HEK293 (cell line): ENCODE data around the gene KRT6A.

Experiments
- CTCF ChIP-seq: fragments of 450-650 bp; formaldehyde crosslinking; IDR thresholded peaks from 2 replicates; pipeline ENCODE4 v1.5.1; 2016; ENCODE audit warnings: missing biosample characterization, missing genetic modification characterization
- TCF7L2 ChIP-seq: IDR thresholded peaks from 2 replicates; pipeline ENCODE4 v1.6.1; 2011; ENCODE audit warnings: low read depth, mild to moderate bottlenecking, inconsistent platforms, low read length, moderate library complexity, borderline replicate concordance
- ZFP37 ChIP-seq: fragments of 450-650 bp; formaldehyde crosslinking; IDR thresholded peaks from 2 replicates; pipeline ENCODE4 v1.5.1; 2016; ENCODE audit warnings: missing biosample characterization, missing genetic modification characterization
- ZNF132 ChIP-seq: fragments of 450-650 bp; formaldehyde crosslinking; IDR thresholded peaks from 2 replicates; pipeline ENCODE4 v1.5.1; 2017; ENCODE audit warnings: missing biosample characterization, missing genetic modification characterization, borderline replicate concordance
- ZNF174 ChIP-seq: fragments of 450-650 bp; formaldehyde crosslinking; IDR thresholded peaks from 2 replicates; pipeline ENCODE4 v1.5.0; 2017; ENCODE audit warnings: missing biosample characterization, mild to moderate bottlenecking, missing genetic modification characterization
- ZNF24 ChIP-seq: fragments of 450-650 bp; formaldehyde crosslinking; IDR thresholded peaks from 2 replicates; pipeline ENCODE4 v1.5.1; 2016; ENCODE audit warnings: missing biosample characterization, missing genetic modification characterization
- ZNF658 ChIP-seq: fragments of 450-650 bp; formaldehyde crosslinking; IDR thresholded peaks from 2 replicates; pipeline ENCODE4; 2016; ENCODE audit warnings: missing biosample characterization, missing genetic modification characterization
- ZNF660 ChIP-seq: fragments of 450-650 bp; IDR thresholded peaks from 2 replicates; pipeline ENCODE4 v1.5.1; 2018; ENCODE audit warnings: missing biosample characterization, mild to moderate bottlenecking, missing genetic modification characterization
- ZNF777 ChIP-seq: fragments of 450-650 bp; formaldehyde crosslinking; IDR thresholded peaks from 2 replicates; pipeline ENCODE4 v1.5.1; 2017; ENCODE audit warnings: missing biosample characterization, missing genetic modification characterization, borderline replicate concordance
- TF ChIP-seq, protein P1 (sequence below): fragments of 450-650 bp; formaldehyde crosslinking; IDR thresholded peaks from 2 replicates; pipeline ENCODE4 v1.5.1; 2016; ENCODE audit warnings: missing biosample characterization, missing genetic modification characterization

GRCh38 chr12:52499806-52500560 lies 6.9 kb upstream of the KRT6A start:
- TF ChIP-seq, protein P1, sequence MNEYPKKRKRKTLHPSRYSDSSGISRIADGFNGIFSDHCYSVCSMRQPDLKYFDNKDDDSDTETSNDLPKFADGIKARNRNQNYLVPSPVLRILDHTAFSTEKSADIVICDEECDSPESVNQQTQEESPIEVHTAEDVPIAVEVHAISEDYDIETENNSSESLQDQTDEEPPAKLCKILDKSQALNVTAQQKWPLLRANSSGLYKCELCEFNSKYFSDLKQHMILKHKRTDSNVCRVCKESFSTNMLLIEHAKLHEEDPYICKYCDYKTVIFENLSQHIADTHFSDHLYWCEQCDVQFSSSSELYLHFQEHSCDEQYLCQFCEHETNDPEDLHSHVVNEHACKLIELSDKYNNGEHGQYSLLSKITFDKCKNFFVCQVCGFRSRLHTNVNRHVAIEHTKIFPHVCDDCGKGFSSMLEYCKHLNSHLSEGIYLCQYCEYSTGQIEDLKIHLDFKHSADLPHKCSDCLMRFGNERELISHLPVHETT (tag by site-specific recombination): no peak
- TF ChIP-seq ZNF658 (tag by site-specific recombination): no peak
- no peak for TF ChIP-seq TCF7L2
- TF ChIP-seq ZNF174: no peak
- TF ChIP-seq ZNF777: no peak
- TF ChIP-seq ZNF132 (tag by site-specific recombination): no peak
- TF ChIP-seq CTCF (tag by site-specific recombination): no peak
- no peak for TF ChIP-seq ZNF660 (tag by site-specific recombination)
- TF ChIP-seq ZFP37 (tag by site-specific recombination): no peak
- TF ChIP-seq ZNF24: no peak
